SK-N-SH treated with all-trans-retinoic acid at 6 μM for 48 hours (cell line): ENCODE measurements around the gene PCDHGB3.
"Not testable (repeated sequence)": the region's sequence is repeated elsewhere in the genome, so short reads cannot be mapped to it uniquely, and the experiment has no call there.

Experiments used
- ESRRG ChIP-seq: fragments of 250-450 bp; sonication (Bioruptor Pico); IDR thresholded peaks from 2 replicates; pipeline ENCODE4 v1.6.1; 2021; ENCODE audit warnings: mild to moderate bottlenecking
- ISL1 ChIP-seq: fragments of 250-450 bp; sonication (Bioruptor Pico); IDR thresholded peaks from 2 replicates; pipeline ENCODE4 v2.1.2; 2022; ENCODE audit warnings: mild to moderate bottlenecking, moderate library complexity
- OSR1 ChIP-seq: fragments of 250-450 bp; sonication (Bioruptor Pico); IDR thresholded peaks from 2 replicates; pipeline ENCODE4 v1.8.0; 2022; ENCODE audit warnings: moderate library complexity, mild to moderate bottlenecking, inconsistent platforms
- PATZ1 ChIP-seq: fragments of 250-450 bp; sonication (Bioruptor Pico); IDR thresholded peaks from 2 replicates; pipeline ENCODE4 v1.8.0; 2020; ENCODE audit warnings: mild to moderate bottlenecking, moderate library complexity, borderline replicate concordance
- ZC3H10 ChIP-seq: fragments of 250-450 bp; sonication (Bioruptor Pico); IDR thresholded peaks from 2 replicates; pipeline ENCODE4 v1.5.1; 2021; ENCODE audit warnings: mild to moderate bottlenecking, moderate library complexity
- ZFP30 ChIP-seq: fragments of 450-650 bp; formaldehyde crosslinking; IDR thresholded peaks from 2 replicates; pipeline ENCODE4 v1.5.0; 2022; ENCODE audit warnings: mild to moderate bottlenecking, moderate library complexity
- ZNF565 ChIP-seq: fragments of 450-650 bp; formaldehyde crosslinking; conservative IDR thresholded peaks from 2 replicates; pipeline ENCODE4 v1.5.0; 2020; ENCODE audit warnings: low read depth, mild to moderate bottlenecking, moderate library complexity

- TF ChIP-seq ZC3H10 (CRISPR knock-in tag); ISL1 (CRISPR knock-in tag); ESRRG (CRISPR knock-in tag); ZNF565; PATZ1 (CRISPR knock-in tag); ZFP30 (CRISPR knock-in tag); OSR1 (CRISPR knock-in tag): not testable (repeated sequence)
These were observed 24.0 kb upstream of the PCDHGB3 start for GRCh38 chr5:141346017-141346416.
